AML-193 (cell line): ENCODE results near the gene MED26.

Experiments used
- DNase-seq, 2 experiments: peaks; one replicate each; lab custom pipeline; 2025; lab: John Stamatoyannopoulos, UW

Gene MED26

GRCh38 chr19:16536130-16536529, 91.9 kb downstream of the MED26 start:
- DNase-seq = no peak

- no peak for DNase-seq
These were observed 92.6 kb downstream of the MED26 start for GRCh38 chr19:16535381-16535780.

- DNase-seq = no peak
These were observed 95.4 kb downstream of the MED26 start for GRCh38 chr19:16532440-16533234.

- no peak for DNase-seq
These were observed 96.7 kb downstream of the MED26 start for GRCh38 chr19:16531380-16531669.

GRCh38 chr19:16530540-16531379, 97.2 kb downstream of the MED26 start:
- DNase-seq = no peak

- DNase-seq = no peak
These were observed 98.4 kb downstream of the MED26 start for GRCh38 chr19:16529466-16530144.

- DNase-seq = peak; percentile 2 to 21
These were observed 100.0 kb downstream of the MED26 start for GRCh38 chr19:16527971-16528521.

GRCh38 chr19:16527334-16527935, 100.6 kb downstream of the MED26 start:
- DNase-seq = no peak

GRCh38 chr19:16525751-16526481, 102.1 kb downstream of the MED26 start:
- no peak for DNase-seq

GRCh38 chr19:16524991-16525734, 102.8 kb downstream of the MED26 start:
- no peak for DNase-seq
